Esophagus squamous epithelium (tissue), 4 donors: ENCODE results near the gene NANOS2.

Source experiments
- POLR2A ChIP-seq, 4 donors: fragments of 450-650 bp; IDR thresholded peaks; one replicate each; pipeline ENCODE4 v1.6.1; 2017; ENCODE audit warnings: antibody characterized with exemption in 4 of 4, mild to moderate bottlenecking in 4 of 4, moderate library complexity in 3 of 4
- TF ChIP-seq, protein P1 (sequence below), 6 experiments: fragments of 450-650 bp in 4 of 6; fragments of 200-600 bp in 2 of 6; sonication (generic) in 2 of 6; IDR thresholded peaks; one replicate each; pipeline ENCODE4 v1.5.1; 2016 to 2019; ENCODE audit warnings: antibody characterized with exemption in 6 of 6, mild to moderate bottlenecking in 4 of 6, moderate library complexity in 4 of 6

DNA sequence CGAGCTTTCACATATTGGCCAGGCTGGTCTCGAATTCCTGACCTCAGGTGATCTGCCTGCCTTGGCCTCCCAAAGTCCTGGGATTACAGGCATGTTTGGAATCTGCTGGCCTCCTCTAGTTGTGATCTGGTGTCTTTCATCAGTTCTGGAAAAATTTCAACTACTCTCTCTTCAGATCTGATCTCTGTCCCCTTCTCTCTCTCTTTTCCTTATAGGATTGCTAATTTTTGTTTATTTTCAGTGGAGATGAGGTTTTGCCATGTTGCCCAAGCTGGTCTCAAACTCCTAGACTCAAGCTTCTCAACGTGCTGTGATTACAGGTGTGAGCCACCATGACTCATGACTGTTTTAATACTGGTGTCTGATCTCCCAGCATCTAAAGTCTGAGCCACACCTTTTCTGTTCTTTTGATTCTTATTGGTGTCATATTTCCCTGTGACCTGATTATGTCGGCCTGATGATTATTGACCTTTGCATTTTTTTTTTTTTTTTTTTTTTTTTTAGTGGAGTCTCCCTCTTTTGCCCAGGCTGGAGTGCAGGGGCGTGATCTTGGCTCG lies 10.4 kb upstream of the NANOS2 start:
- TF ChIP-seq, protein P1, sequence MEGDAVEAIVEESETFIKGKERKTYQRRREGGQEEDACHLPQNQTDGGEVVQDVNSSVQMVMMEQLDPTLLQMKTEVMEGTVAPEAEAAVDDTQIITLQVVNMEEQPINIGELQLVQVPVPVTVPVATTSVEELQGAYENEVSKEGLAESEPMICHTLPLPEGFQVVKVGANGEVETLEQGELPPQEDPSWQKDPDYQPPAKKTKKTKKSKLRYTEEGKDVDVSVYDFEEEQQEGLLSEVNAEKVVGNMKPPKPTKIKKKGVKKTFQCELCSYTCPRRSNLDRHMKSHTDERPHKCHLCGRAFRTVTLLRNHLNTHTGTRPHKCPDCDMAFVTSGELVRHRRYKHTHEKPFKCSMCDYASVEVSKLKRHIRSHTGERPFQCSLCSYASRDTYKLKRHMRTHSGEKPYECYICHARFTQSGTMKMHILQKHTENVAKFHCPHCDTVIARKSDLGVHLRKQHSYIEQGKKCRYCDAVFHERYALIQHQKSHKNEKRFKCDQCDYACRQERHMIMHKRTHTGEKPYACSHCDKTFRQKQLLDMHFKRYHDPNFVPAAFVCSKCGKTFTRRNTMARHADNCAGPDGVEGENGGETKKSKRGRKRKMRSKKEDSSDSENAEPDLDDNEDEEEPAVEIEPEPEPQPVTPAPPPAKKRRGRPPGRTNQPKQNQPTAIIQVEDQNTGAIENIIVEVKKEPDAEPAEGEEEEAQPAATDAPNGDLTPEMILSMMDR (IDR thresholded peaks at IDR 0.05), result no peak
- no peak for TF ChIP-seq POLR2A (IDR thresholded peaks at IDR 0.05)
